GM13976 (cell line): ENCODE data around the gene SRGAP1.
"Not testable (repeated sequence)": the region's sequence is repeated elsewhere in the genome, so short reads cannot be mapped to it uniquely, and the experiment has no call there.

Experiments used
- DNase-seq: peaks from one replicate; pipeline ENCODE4 v3.0.0; 2012; ENCODE audit warnings: low spot score
- CTCF ChIP-seq: IDR thresholded peaks from 2 replicates; pipeline ENCODE4 v1.5.1; 2012; ENCODE audit warnings: borderline replicate concordance, mild to moderate bottlenecking; ENCODE audit not compliant: insufficient read depth; ENCODE audit errors: extremely low read depth, missing control alignments, control extremely low read depth
- in situ Hi-C: fragments of 300-500 bp; cut with MboI; formaldehyde crosslinking; loops from one replicate; pipeline ENCODE4 v1.12.0; 2022; ENCODE audit warnings: low sequenced_read_pairs, mixed read lengths, inconsistent platforms; ENCODE audit not compliant: unreplicated experiment

Gene SRGAP1

DNA sequence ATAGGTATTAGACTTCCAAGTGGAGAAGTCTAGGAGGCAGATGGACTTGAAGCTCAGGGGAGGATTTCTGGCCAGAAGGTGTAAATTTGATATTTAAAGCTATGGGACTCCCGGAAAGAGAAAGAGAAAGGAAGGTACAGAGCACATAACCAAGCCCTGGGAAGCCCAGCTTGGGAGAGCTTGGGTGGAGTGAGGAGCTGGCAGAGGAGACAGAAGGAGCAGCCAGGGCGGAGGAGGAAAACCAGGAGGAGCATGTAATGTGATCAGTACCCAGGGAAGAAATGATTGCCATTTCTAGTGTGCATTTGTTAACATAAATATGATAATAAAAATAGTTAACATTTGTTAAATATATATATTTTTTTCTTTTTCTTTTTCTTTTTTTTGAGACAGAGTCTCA is 310.2 kb downstream of the SRGAP1 start:
- DNase-seq, result no peak
- TF ChIP-seq CTCF, result no peak
- in situ Hi-C loops, result no loop called here

GRCh38 chr12:64157110-64157509 is 312.6 kb downstream of the SRGAP1 start:
- DNase-seq, result no peak
- in situ Hi-C loops, result no loop called here
- TF ChIP-seq CTCF, result no peak

- no peak for DNase-seq
- in situ Hi-C loops, result no loop called here
- no peak for TF ChIP-seq CTCF
Observed at GRCh38 chr12:64160021-64160710, 315.7 kb downstream of the SRGAP1 start.

DNA sequence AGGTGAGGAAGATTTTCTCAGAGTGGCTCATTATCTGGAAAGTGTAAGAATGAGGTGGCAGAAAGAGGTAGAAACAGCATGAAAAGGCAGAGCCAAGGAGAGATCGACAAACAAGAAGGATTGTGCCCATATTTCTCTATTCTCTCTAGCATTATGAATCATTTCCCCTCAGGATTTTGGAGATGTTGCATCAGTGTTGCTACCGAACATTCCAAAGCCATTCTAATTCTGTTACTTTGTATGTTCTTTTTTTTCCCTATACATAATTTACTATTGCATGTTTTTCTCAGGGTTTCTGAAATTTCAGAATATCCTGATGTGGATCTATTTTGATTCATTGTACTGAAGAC is 316.2 kb downstream of the SRGAP1 start:
- no peak for DNase-seq
- TF ChIP-seq CTCF, result no peak
- in situ Hi-C loops, result no loop called here

DNA sequence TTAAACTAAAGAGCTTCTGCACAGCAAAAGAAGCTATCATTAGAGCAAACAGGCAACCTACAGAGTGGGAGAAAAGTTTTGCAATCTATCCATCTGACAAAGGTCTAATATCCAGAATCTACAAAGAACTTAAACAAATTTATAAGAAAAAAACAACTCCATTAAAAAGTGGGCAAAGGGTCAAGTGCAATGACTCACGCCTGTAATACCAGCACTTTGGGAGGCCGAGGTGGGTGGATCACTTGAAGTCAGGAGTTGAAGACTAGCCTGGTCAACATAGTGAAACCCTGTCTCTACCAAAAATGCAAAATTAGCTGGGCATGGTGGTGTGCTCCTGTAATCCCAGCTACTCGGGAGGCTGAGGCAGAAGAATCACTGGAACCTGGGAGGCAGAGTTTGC is 322.1 kb downstream of the SRGAP1 start:
- DNase-seq, in situ Hi-C loops: not testable (repeated sequence)

DNA sequence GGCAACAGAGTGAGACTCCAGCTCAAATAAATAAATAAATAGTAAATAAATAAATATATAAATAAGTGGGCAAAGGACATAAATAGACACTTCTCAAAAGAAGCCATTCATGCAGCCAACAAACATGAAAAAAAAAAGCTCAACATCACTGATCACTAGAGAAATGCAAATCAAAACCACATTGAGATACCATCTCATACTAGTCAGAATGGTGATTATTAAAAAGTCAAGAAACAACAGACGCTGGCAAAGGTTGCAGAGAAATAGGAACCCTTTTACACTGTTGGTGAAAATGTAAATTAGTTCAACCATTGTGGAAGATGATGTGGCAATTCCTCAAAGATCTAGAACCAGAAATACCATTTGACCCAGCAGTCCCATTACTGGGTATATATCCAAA is 322.5 kb downstream of the SRGAP1 start:
- in situ Hi-C loops, DNase-seq: not testable (repeated sequence)

DNA sequence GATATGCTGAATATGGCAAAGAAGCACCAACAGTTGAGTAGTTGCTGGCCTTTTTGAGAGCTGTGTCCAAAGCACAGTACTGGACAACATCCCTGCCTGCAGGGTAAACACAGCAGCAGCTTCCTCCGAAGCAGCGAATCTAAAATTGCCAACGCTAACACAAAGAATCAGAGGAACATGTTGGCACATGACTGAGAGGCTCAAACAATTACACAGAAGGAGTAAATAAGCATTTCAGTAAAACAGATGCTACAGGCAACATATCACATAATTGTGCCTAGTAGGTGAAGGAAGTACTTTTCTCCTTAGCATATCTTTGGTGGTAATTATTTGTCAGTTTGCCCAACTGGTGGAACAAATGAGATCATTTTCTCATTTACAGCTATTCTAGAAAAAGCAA is 325.5 kb downstream of the SRGAP1 start:
- no peak for DNase-seq
- in situ Hi-C loops, result no loop called here
- no peak for TF ChIP-seq CTCF

DNA sequence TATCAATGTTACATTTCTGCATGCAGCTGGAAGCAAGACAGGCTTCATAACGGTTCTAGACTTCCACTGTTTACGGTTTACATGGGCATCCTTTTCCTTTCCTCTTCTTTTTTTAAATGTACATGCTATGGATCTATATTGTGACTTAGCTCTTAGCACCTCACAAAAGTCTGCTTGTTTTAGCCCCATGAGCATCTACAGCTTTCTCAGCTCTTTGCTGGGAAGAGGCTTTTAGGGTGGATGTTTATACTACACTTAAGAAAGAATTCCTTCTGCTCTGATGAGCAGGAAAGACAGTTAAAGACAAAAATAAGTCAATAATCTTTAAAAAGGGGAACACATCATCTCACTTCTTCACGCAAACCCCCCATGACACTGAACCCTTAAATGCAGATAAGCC is 326.2 kb downstream of the SRGAP1 start:
- no peak for TF ChIP-seq CTCF
- no peak for DNase-seq
- in situ Hi-C loops, result no loop called here
